SK-N-SH (cell line): ENCODE measurements around the gene KIF13A. TPM values are rescaled to one million over a fixed set of nuclear protein-coding genes. Genes with fewer than 3 reads are reported as not detected.
"Not testable (repeated sequence)": the region's sequence is repeated elsewhere in the genome, so short reads cannot be mapped to it uniquely, and the experiment has no call there.

Experiments used
- CTCF ChIA-PET: fragments of 300-600, 350-600 bp; formaldehyde crosslinking; extraction: SDS; loops from one replicate; lab custom pipeline; 2021; lab: Yijun Ruan, JAX
- POLR2A ChIA-PET: fragments of 350-600 bp; sonication (Branson Sonifier 250); formaldehyde crosslinking; extraction: SDS; loops from one replicate; lab custom pipeline; 2020; ENCODE audit warnings: antibody characterized with exemption, inconsistent platforms; lab: Yijun Ruan, JAX
- DNase-seq: peaks from one replicate; pipeline ENCODE4 v3.0.0; 2012
- H2AFZ ChIP-seq: fragments of 200-600 bp; sonication (generic); 2 replicates; pipeline ENCODE4 v1.8.1; 2016; ENCODE audit warnings: antibody characterized with exemption, mild to moderate bottlenecking, low read depth
- H3F3A ChIP-seq: fragments of 200-600 bp; sonication (generic); replicated peaks from 2 replicates; pipeline ENCODE3; 2016; ENCODE audit warnings: antibody characterized with exemption, mild to moderate bottlenecking; ENCODE audit not compliant: insufficient read depth
- H3K27ac ChIP-seq, 2 experiments: fragments of 200-500 bp in 1 of 2; fragments of 200-600 bp in 1 of 2; sonication (Bioruptor generic) in 1 of 2; sonication (generic), shearing (Covaris generic) in 1 of 2; 2 replicates each; pipeline versions ENCODE4 v1.5.1 to v1.6.1; 2014 to 2016; ENCODE audit warnings: low read depth in 2 of 2, inconsistent platforms in 1 of 2, low read length in 1 of 2, mild to moderate bottlenecking in 1 of 2, mixed read lengths in 1 of 2
- H3K27me3 ChIP-seq: fragments of 200-600 bp; sonication (generic), shearing (Covaris generic); 2 replicates; pipeline ENCODE4 v1.6.1; 2016; ENCODE audit warnings: mixed run types; ENCODE audit not compliant: insufficient read depth
- H3K36me3 ChIP-seq, 2 experiments: fragments of 200-500 bp in 1 of 2; fragments of 200-600 bp in 1 of 2; sonication (Bioruptor generic) in 1 of 2; sonication (generic) in 1 of 2; replicated peaks in 1 of 2; 2 replicates each; pipeline versions ENCODE3 to v1.5.1; 2014 to 2016; ENCODE audit warnings: low read length in 1 of 2, mild to moderate bottlenecking in 1 of 2; ENCODE audit not compliant: insufficient read depth in 2 of 2, control insufficient read depth in 1 of 2
- H3K4me1 ChIP-seq, 2 experiments: fragments of 200-500 bp in 1 of 2; fragments of 200-600 bp in 1 of 2; sonication (Bioruptor generic) in 1 of 2; sonication (generic), shearing (Covaris generic) in 1 of 2; 2 replicates each; pipeline versions ENCODE4 v1.5.1 to v1.6.1; 2014 to 2016; ENCODE audit warnings: low read depth in 1 of 2, low read length in 1 of 2, mixed run types in 1 of 2; ENCODE audit not compliant: insufficient read depth in 2 of 2, control insufficient read depth in 1 of 2
- H3K4me2 ChIP-seq: fragments of 200-600 bp; sonication (generic), shearing (Covaris generic); 2 replicates; pipeline ENCODE4 v1.6.1; 2017; ENCODE audit warnings: mixed run types
- H3K4me3 ChIP-seq, 2 experiments: fragments of 200-500 bp in 1 of 2; fragments of 200-600 bp in 1 of 2; sonication (Bioruptor generic) in 1 of 2; sonication (generic), shearing (Covaris generic) in 1 of 2; 2 replicates each; pipeline versions ENCODE4 v1.5.1 to v1.8.1; 2014 to 2016; ENCODE audit warnings: low read depth in 2 of 2, inconsistent platforms in 1 of 2, low read length in 1 of 2, mild to moderate bottlenecking in 1 of 2, mixed read lengths in 1 of 2, moderate library complexity in 1 of 2
- H3K79me2 ChIP-seq: fragments of 200-600 bp; sonication (generic); 2 replicates; pipeline ENCODE4 v1.8.1; 2017; ENCODE audit warnings: mild to moderate bottlenecking; ENCODE audit not compliant: insufficient read depth
- H3K9ac ChIP-seq: fragments of 200-600 bp; sonication (generic); 2 replicates; pipeline ENCODE4 v1.6.1; 2017; ENCODE audit warnings: mixed run types
- H3K9me2 ChIP-seq: fragments of 200-600 bp; sonication (generic); 2 replicates; pipeline ENCODE4 v1.6.1; 2017; ENCODE audit warnings: mixed run types
- H3K9me3 ChIP-seq: fragments of 200-600 bp; sonication (generic); 2 replicates; pipeline ENCODE4 v1.6.1; 2017; ENCODE audit warnings: mixed run types, mild to moderate bottlenecking, moderate library complexity
- H4K20me1 ChIP-seq: fragments of 200-600 bp; sonication (generic); 2 replicates; pipeline ENCODE4 v1.6.1; 2017; ENCODE audit warnings: mild to moderate bottlenecking, mixed run types; ENCODE audit not compliant: insufficient read depth
- GABPA ChIP-seq: IDR thresholded peaks from 2 replicates; pipeline ENCODE4 v1.4.0; 2012; ENCODE audit warnings: low read depth, mild to moderate bottlenecking
- MXI1 ChIP-seq: IDR thresholded peaks from 2 replicates; pipeline ENCODE4 v1.6.1; 2012; ENCODE audit warnings: mild to moderate bottlenecking, low read depth, low read length, improper control_type of control experiment
- NFIC ChIP-seq: IDR thresholded peaks from 2 replicates; pipeline ENCODE4 v1.4.0; 2012; ENCODE audit warnings: borderline replicate concordance
- POLR2AphosphoS5 ChIP-seq: IDR thresholded peaks from 2 replicates; pipeline ENCODE4 v1.6.1; 2012; ENCODE audit warnings: low read depth, low read length
- RCOR1 ChIP-seq: fragments of 150-350 bp; IDR thresholded peaks from 2 replicates; pipeline ENCODE4 v1.6.1; 2017; ENCODE audit warnings: antibody characterized with exemption, low read length
- RFX5 ChIP-seq: IDR thresholded peaks from 2 replicates; pipeline ENCODE4 v1.6.1; 2012; ENCODE audit warnings: mild to moderate bottlenecking, improper control_type of control experiment, low read length
- TAF1 ChIP-seq: IDR thresholded peaks from 2 replicates; pipeline ENCODE4 v1.6.1; 2012; ENCODE audit warnings: low read depth, mild to moderate bottlenecking, low read length, moderate library complexity, borderline replicate concordance
- TEAD4 ChIP-seq: IDR thresholded peaks from 2 replicates; pipeline ENCODE4 v1.4.0; 2012; ENCODE audit warnings: mild to moderate bottlenecking, borderline replicate concordance; ENCODE audit not compliant: insufficient read depth
- YY1 ChIP-seq: IDR thresholded peaks from 2 replicates; pipeline ENCODE4 v1.4.0; 2012; ENCODE audit warnings: low read depth, mild to moderate bottlenecking
- WGBS: methylation state at CpG from one replicate; pipeline ENCODE4 v1.1.6; 2017; ENCODE audit warnings: low lambda C conversion rate; 5-methylcytosine and 5-hydroxymethylcytosine counted together
- polyA plus RNA-seq, 3 experiments: library from polyadenylated mRNA; depleted of rRNA; stranded (reverse); fragments of >200 nt; gene quantifications; 2 replicates each; pipeline ENCODE4 v1.2.3, GENCODE V29; 2012
- TF ChIP-seq, protein P1 (sequence below): fragments of 200-600 bp; sonication (generic); IDR thresholded peaks from 2 replicates; pipeline ENCODE4 v1.6.1; 2017; ENCODE audit warnings: antibody characterized with exemption, mild to moderate bottlenecking, moderate library complexity
- TF ChIP-seq, protein P2 (sequence below): IDR thresholded peaks from 2 replicates; pipeline ENCODE4 v1.4.0; 2012; ENCODE audit warnings: low read depth, borderline replicate concordance

KIF13A gene
- polyA plus RNA-seq, 1 of the 3 experiments (the other 2 are of a cell fraction): 18.2 TPM

DNA sequence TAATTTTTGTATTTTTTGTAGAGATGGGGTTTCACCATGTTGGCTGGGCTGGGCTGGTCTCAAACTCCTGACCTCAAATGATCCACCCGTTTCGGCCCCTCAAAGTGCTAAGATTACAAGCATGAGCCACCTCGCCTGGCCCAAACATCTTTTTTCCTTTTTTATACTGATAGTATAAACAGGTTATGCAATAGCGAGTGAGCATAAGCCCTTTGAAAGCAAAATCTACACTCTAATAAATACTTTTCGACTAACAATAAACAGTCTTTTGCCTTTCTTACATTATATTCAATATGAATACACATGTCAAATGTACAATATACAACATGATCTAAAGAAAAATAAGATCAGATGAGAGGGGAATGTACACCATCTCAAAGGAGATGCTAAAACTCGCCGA is 38.7 kb downstream of the KIF13A start (continued):
- TF ChIP-seq, protein P1, sequence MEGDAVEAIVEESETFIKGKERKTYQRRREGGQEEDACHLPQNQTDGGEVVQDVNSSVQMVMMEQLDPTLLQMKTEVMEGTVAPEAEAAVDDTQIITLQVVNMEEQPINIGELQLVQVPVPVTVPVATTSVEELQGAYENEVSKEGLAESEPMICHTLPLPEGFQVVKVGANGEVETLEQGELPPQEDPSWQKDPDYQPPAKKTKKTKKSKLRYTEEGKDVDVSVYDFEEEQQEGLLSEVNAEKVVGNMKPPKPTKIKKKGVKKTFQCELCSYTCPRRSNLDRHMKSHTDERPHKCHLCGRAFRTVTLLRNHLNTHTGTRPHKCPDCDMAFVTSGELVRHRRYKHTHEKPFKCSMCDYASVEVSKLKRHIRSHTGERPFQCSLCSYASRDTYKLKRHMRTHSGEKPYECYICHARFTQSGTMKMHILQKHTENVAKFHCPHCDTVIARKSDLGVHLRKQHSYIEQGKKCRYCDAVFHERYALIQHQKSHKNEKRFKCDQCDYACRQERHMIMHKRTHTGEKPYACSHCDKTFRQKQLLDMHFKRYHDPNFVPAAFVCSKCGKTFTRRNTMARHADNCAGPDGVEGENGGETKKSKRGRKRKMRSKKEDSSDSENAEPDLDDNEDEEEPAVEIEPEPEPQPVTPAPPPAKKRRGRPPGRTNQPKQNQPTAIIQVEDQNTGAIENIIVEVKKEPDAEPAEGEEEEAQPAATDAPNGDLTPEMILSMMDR: no peak
- TF ChIP-seq MXI1 (no peak), YY1 (no peak), POLR2AphosphoS5 (no peak), TEAD4 (no peak), RFX5 (no peak)
- TF ChIP-seq, protein P2, sequence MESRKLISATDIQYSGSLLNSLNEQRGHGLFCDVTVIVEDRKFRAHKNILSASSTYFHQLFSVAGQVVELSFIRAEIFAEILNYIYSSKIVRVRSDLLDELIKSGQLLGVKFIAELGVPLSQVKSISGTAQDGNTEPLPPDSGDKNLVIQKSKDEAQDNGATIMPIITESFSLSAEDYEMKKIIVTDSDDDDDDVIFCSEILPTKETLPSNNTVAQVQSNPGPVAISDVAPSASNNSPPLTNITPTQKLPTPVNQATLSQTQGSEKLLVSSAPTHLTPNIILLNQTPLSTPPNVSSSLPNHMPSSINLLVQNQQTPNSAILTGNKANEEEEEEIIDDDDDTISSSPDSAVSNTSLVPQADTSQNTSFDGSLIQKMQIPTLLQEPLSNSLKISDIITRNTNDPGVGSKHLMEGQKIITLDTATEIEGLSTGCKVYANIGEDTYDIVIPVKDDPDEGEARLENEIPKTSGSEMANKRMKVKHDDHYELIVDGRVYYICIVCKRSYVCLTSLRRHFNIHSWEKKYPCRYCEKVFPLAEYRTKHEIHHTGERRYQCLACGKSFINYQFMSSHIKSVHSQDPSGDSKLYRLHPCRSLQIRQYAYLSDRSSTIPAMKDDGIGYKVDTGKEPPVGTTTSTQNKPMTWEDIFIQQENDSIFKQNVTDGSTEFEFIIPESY: no peak
- TF ChIP-seq, all 33 proteins: peak for 0

DNA sequence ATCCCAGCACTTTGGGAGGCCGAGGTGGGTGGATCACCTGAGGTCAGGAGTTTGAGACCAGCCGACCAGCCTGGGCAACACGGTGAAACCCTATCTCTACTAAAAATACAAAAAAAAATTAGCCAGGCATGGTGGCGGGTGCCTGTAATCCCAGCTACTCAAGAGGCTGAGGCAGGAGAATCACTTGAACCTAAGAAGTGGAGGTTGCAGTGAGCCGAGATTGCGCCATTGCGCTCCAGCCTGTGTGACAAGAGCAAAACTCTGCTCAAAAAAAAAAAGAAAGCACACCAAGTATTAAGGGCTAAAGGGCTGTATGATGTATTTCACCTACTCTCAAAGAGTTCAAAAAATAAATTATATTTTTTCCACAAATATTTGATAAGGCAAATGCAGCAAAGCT is 39.9 kb downstream of the KIF13A start:
- H3K9ac ChIP-seq, H3K36me3 ChIP-seq, H3K4me3 ChIP-seq, H2AFZ ChIP-seq, H3K9me3 ChIP-seq, CTCF ChIA-PET, DNase-seq, H3K27me3 ChIP-seq, H3K4me2 ChIP-seq, H3K27ac ChIP-seq, H3K9me2 ChIP-seq, H4K20me1 ChIP-seq, POLR2A ChIA-PET: not testable (repeated sequence)
- peaks cover 78% of the 10 kb centered on the region for H3K79me2 ChIP-seq
- H3K4me1 ChIP-seq: peaks cover 0 to 20% of the 10 kb centered on the region in 2 experiments; a peak in 1 of 4 replicates
- WGBS: 96% methylated on average over 7 of the region's 7 CpGs
- H3F3A ChIP-seq: peaks cover 17% of the 10 kb centered on the region

DNA sequence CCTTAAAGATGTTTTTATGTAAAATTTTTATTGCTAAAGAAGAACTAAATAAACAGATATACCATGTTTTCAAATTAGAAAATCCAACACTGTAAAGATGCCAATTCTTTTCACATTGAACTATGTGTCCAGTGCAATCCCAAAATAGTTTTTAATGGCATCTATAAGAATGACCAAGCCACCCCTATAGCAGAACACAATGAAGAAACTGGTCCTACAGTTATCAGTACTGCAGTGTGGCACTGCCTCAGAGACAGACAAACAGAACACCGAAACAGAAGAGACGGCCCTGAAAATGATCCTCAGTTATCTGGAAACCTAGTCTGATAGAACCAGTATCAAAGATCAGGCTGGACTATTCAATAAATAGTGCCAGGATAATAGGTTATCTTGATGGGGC is 41.9 kb downstream of the KIF13A start:
- CTCF ChIA-PET: no interaction called here
- DNase-seq: no peak
- H3K36me3 ChIP-seq: peaks cover 0 to 2% of the 10 kb centered on the region in 2 experiments
- H3K79me2 ChIP-seq: peaks cover 84% of the 10 kb centered on the region
- H3K9me3 ChIP-seq: no peaks in the 10 kb centered on the region
- H3K27me3 ChIP-seq: no peaks in the 10 kb centered on the region
- TF ChIP-seq YY1 (no peak), RFX5 (no peak), NFIC (no peak), TAF1 (no peak), GABPA (no peak), RCOR1 (no peak)
- no peak overlapping the region for H3K4me3 ChIP-seq
- no peak overlapping the region for H3K4me2 ChIP-seq
- peaks cover 17% of the 10 kb centered on the region for H3F3A ChIP-seq
- H3K27ac ChIP-seq: peak overlapping the region in 1 of 2 experiments; percentile 49; a peak in 2 of 4 replicates
- peaks cover 0 to 19% of the 10 kb centered on the region in 2 experiments; a peak in 1 of 4 replicates for H3K4me1 ChIP-seq
- no peaks in the 10 kb centered on the region; the same call in 1 of the 2 replicates for H4K20me1 ChIP-seq
- no peak overlapping the region for H2AFZ ChIP-seq
- 98% methylated on average over 2 of the region's 2 CpGs for WGBS
- H3K9ac ChIP-seq: no peak overlapping the region
- no peaks in the 10 kb centered on the region for H3K9me2 ChIP-seq
- POLR2A ChIA-PET: no interaction called here
